ENCODE data around the gene STK11.
"Not testable (repeated sequence)": the region's sequence is repeated elsewhere in the genome, so short reads cannot be mapped to it uniquely, and the experiment has no call there.

Gene STK11

DNA sequence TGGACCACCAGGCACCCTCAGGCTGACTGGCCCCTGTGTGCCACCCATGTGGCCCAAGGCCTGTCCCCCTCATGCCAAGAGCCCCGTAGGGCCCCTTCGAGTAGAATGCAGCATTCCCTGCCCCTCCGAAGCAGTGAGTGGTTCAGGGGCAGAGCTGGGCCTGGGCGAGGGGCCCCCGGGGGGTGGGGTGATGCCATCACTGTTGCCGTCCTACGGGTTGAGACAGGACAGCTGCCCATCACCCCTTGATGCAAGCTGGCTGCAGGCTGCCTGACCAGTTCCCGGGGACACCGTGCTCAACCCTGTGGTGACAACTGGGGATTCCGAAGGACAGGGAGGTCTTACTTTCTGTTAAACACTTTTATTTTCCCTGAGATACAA, 36.2 kb upstream of the STK11 start:
- no peak for DNase-seq

DNA sequence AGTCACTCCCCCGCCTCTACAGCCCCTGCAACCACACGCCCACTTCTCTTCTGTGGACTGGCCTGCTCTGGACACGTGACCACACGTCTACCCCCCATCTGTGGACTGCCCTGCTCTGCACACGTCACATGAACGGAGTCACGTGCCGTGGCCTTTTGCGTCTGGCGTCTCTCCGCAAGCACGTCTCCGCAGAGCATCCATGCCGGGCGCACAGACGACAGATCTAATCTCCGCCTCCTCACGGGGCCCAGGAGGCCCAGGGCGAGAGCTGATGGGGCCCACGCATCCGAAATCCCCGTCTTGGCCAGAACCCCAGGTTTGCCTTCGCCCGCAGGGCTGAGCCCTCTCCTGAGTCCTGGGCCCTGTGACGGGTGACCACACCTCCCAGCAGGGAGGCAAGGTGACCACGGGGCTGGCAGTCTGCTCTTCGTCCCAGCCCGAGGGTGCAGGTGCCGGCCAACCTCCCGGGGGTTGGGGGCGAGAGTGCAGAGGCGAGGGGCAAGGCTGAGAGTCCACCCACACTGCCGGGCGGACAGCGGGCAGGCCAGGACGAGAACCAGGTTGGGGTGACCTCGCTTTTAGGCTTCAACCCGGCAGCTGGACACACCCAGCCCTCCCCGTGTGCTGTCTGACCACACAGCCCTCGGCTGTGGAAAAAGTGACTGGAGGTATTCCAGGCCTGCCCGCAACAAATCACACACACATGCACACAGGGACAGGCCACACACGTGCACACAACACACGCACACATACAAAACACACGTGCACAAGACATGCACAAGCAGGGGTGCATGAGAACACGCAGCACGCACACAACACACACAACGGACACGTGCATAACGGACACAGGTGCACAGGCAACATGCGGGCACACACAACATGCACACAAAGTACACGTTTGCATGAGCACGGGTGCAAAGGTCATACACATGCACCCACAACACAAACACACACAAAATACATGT, 35.4 kb upstream of the STK11 start:
- DNase-seq = no peak

DNA sequence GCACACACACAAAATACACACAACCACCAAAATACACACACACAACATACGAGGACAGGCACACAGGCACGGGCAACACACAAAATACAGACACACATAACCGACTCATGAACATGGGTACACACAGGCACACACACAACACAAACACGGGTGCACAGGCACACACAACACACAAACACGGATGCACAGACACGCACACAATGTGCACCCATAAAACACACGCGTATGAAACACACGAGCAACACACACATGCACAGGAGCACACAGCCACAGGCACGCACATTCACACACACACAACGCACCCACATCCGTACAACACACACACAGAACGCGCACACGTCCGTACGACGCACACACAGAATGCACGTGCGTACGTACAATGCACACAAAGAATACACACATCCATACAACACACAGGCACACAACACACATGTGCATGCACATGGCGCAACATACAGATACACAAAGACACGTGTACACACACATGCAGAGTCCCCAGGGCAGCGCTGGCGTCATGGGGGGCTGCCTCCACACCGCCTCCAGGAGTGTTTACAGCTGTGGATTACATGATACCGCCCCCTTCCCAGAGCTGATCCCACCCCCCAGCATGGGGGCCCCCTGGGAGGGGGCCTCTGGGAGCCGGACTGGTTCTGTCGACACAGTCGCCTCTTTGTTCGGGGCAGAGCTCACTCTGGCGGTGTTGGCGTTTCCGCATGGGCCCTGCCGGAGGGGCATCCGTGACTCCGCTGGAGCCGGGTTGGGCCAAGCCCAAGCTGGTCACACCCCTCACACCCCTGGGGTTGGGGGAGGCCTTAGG, 34.4 kb upstream of the STK11 start:
- no peak for DNase-seq

DNA sequence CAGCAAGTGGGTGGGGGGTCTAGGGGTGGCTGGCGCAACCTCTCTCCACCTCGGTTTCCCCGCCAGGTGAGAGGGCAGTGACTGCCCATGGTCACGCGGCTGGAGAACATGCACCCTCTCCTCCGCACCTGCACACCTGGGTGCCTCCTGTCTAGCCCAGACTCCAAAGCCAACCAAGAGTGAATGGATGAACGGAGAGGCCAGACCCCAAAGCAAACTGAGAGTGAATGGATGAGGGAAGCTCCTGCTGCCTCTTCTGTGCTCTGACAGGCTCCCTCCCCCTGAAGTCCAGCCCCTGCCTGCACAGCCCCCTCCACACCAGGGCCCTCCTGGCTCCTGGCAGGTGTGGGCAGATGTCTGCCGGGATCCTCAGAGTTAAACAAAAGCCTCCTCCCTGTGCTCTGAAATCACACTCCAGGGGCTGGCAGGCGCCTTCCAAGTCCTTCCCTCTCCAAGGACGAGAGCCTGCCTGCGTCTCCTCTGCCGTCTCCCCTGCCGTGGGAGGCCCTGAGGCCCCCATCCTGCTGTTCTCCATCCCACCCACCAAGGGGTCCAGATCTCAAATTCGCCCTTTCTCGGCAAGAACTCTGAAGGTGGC, 33.7 kb upstream of the STK11 start:
- DNase-seq = no peak

DNA sequence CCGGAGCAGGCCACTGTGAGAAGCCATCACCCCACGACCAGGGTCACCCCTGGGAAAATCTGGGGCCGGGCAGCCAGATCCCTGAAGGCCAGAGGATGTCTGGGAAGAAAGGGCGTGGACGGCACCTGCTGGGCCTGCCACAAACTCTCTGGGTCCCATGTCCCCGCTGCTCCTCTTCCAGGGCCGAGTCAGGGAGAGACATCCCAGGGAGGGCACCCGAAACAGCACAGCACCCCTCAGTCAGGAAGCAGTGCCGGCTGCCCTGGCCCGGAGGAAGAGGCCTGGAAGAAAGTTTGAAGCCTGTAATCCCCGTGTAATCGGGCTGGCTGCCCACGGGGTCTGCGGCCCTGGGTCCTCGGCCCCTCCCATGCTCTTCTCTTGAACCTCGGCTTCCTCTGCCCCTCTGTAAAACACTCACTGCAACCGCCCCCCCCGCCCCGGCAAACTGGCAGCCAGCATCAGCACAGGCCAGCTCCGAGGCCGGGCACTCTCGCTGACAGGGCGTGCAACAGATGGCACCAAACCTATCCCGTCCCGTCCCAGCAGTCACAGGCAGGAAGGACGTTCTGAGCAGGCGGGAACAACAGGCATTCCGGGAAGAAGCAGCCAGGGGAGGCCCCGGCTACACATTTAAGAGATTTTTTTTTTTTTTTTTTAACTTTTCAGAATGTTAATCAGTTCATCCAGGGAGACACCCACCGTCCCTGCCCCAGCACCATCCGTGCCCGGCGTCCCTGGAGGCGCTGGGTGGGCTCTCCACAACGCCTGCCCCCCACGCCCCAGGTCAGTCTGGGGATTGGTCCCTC, 33.0 kb upstream of the STK11 start:
- DNase-seq = no peak

DNA sequence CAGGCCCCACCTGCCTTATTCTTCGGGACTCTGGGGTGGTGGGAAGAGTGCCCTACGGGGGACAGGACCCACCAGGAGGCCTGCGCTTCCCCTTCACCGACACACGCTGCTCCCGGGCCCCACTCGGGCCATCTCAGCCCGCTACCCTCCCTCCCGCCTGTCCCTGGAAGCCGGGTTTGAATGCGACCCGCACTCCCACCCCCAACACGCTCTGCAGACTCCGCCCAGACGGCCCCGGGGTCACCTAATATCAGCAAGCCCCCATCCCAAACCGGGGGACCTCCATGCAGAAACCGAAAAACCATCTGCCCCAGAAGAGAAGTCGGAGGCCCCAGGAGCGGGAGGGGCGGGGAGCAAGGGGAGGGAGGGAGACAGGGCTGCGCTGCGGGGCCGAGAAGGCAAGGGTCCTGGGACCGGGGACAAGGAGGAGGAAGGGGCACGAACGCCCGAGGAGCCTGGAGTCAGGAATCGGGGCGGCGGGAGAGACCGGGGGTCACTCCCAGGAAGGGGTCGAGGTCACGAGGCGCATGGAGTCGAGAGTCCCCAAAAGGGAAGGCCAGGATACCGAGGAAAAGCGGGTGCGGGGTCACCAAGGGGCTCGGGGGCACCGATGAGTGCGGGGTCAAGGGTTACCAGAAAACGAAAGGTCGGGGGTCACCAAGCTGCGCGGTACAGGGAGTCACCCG, 32.3 kb upstream of the STK11 start:
- no peak for DNase-seq

DNA sequence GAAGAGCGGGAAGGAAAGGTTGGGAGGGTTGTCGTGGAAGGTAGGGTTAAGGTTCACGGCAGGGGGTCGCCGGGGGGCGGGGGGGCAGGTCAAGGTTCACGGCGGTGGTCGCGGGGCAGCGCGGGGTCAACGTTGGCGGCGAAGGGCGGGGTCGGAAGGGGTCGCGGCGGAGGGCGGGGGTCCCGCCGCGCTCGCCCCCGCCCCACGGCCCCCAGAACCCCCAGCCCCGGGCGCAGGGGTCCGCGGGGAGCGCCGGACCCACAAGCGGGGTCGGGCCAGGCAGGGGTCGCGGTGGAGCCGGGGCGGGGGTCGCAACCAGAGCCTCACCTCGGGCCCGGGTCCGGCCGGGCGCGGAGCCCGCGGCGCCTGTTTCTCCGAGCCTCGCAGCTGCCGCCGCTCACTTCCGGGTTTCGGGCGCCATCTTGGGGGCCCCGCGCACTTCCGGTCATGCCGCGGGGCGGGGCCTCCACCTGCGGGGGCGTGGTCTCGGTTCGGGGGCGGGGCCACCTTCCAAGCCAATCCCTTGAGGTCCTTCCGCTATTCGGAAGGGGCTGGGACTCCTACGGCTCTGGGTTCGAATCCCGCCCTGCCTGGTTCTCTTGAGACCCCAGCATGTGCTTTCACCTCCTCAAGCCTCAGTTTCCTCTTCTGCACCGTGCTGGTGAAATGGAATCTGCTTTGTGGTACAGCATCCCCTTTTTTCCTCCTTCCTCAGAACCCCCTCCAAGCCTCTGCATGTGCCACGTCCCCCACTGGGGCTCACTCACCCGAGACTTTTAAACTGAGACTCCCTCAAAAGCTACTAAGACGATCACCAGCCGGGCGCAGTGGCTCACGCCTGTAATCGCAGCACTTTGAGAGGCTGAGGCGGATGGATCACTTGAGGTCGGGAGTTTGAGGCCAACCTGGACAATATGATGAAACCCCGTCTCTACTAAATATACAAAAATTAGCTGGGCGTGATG, 31.5 kb upstream of the STK11 start, which contains the start of gene SBNO2:
TSS of gene SBNO2 (minus strand) at position 424 of the 965 bp plus-strand sequence. CDS start 19,992 bp downstream, outside the sequence.
- DNase-seq = peak; percentile 91

DNA sequence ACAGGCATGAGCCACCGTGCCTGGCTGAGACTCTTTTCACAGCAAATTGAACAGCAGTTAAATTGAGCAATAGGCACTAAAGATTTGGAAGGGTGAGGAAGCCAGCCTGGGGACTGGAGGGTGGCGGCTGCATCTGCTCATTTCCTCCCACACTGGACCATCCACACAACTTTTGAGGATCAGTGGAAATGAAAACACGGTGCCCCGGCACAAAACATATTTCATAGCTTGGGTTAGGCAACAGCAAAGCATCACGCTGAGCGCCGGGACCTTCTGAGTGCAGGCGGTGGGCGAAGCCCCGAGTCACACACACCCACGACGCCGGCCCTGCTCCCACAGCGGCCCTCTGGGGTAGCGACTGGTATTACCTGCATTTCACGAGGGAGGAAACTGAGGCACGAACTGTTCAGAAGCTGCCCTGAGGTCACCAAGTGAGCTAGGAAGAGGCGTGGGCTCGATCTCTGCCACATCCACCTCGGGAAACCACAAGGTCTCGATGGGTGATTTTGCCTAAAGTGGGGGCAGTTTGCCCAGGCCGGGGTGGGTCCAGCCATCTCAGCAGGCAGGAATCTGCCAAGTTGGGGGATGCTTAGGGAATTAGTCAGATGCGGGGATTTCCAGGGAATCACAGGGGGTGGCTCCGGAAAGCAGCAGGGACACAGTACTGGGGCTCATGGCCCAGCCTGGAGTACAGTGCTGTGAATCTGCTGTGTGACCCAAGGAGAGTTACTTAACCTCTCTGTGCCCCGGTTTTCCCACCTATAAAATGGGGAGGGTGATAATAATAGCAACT, 28.1 kb upstream of the STK11 start:
- no peak for DNase-seq

DNA sequence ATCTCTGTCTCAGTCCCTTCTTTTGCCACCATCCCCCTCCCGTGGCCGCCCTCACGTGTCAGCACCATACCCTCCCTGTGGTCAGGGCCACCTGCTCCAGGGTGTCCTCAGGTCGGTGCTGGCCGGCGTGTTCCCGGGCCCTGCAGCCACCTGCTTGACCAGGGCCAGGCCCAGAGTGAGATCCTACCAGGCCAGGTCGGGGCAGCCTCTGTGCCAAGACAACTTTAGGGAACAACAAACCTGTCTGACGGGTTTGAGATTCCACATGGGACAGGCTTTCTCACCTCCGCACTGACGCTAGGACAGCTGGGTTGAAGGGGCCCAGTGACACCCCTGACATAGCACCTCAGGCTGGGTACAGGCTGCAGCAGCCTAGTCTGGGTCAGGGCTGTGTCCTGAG, 24.0 kb upstream of the STK11 start:
- no peak for DNase-seq

DNA sequence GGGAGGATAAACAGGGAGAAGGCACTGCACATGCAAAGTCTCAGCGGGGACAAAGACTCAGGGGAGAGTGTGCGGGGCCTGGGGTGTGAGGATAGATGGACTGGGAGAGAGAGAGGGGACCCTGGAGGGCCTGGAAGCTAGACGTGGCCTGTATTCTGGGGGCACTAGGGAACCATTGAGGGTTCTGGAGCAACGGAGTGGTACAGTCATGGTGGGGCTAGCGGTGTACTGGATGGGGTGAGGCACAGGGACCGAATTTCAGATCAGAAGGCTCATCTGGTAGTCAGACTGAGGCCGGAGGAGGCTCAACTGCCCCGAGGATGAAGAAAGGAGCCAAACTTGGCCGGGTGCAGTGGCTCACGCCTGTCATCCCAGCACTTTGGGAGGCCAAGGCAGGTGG, 23.5 kb upstream of the STK11 start:
- no peak for DNase-seq

DNA sequence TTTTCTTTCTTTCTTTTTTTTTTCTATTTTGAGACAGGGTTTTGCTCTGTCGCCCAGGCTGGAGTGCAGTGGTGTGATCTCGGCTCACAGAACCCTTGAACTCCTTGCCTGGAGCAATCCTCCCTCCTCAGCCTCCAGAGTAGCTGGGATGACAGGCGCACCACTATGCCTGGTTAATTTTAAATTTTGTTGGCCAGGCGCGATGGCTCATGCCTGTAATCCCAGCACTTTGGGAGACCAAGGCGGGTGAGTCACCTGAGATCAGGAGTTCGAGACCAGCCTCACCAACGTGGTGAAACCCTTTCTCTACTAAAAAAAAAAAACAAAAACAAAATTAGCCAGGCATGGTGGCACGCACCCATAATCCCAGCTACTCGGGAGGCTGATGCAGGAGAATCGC, 22.9 kb upstream of the STK11 start:
- DNase-seq = no peak

DNA sequence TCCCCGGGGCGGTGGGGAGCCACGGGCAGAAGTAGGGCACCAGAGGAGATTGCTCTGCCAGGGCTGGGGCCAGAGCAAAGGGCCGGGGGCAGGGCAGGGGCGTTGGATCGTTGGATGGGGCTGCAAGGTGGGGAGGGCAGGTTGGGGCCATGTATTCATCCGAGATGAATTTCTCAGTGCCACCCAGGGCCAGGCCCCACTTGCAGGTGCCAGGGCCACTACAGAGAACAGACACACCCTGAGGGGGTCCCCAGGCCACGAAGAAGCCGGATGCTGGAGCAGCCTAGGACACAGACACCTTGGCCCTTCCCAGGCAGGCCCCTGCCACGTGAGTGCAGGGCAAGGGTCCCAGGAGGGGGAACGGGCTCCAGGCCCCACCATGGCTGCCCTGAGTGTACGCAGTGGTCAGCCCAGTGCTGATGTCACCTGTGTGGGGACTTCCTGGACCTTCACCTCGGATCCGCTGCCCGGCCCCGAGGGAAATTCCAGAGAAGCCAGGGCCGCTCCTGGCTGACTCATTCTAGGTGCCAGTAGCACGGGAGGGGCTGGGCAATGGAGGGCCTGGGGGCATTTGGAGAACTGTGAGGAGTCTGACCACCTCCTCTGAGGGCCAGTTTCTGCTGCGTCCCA, 21.9 kb upstream of the STK11 start:
- no peak for DNase-seq

DNA sequence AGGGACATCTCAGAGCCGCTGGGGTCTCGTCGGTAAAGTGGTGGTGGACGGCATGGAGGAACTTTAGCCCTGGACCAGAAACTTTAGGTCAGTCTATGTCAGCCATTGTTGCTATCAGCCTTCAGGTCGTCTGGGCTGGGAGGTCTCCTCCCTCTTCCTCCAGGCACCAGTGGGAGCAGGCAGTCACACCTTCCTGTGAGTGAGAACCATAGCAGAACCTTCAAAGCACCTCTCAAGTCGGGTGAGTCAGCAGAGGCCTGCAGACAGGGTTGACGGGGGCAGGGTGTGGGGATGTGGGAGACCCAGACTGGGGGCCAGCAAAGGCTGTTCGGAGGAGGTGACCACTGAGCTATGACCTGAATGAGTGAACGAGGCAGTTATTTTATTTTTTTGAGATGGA, 16.2 kb upstream of the STK11 start:
- no peak for DNase-seq

DNA sequence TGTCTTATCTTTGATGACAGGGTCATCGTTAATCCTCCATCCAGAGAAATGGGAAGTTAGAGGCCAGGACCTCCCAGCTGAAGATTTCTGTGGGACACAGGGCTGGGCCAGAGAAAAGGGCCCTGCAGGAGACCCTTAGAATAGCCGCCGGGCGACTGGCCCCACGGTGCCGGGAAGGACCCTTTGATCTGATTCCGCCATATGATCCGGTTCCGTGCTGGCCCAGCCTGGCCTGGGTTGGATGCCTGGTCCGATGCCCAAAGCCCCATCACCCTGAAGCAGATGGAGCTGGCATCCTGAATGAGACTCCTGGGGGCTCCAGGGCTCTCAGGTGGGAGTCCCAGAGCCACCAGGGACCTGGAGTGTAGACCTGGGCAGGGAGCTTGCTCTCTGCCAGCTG, 6.0 kb upstream of the STK11 start:
- DNase-seq = no peak

DNA sequence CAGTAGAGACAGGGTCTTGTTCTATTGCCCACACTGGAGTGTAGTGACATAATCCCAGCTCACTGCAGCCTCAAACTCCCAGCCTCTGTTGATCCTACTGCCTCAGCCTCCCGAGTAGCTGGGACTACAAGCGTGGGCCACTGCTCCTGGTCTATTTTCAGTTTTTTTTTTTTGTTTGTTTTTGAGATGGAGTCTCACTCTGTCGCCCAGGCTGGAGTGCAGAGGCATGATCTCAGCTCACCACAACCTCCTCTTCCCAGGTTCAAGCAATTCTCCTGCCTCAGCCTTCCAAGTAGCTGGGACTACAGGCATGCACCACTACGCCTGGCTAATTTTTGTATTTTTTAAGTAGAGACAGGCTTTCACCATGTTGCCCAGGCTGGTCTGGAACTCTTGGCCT, 5.0 kb upstream of the STK11 start:
- DNase-seq = not testable (repeated sequence)

DNA sequence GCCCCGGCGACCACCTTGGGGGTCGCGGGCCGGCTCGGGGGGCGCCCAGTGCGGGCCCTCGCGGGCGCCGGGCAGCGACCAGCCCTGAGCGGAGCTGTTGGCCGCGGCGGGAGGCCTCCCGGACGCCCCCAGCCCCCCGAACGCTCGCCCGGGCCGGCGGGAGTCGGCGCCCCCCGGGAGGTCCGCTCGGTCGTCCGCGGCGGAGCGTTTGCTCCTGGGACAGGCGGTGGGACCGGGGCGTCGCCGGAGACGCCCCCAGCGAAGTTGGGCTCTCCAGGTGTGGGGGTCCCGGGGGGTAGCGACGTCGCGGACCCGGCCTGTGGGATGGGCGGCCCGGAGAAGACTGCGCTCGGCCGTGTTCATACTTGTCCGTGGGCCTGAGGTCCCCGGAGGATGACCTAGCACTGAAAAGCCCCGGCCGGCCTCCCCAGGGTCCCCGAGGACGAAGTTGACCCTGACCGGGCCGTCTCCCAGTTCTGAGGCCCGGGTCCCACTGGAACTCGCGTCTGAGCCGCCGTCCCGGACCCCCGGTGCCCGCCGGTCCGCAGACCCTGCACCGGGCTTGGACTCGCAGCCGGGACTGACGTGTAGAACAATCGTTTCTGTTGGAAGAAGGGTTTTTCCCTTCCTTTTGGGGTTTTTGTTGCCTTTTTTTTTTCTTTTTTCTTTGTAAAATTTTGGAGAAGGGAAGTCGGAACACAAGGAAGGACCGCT, 729 bp downstream of the STK11 start:
- no peak for DNase-seq

DNA sequence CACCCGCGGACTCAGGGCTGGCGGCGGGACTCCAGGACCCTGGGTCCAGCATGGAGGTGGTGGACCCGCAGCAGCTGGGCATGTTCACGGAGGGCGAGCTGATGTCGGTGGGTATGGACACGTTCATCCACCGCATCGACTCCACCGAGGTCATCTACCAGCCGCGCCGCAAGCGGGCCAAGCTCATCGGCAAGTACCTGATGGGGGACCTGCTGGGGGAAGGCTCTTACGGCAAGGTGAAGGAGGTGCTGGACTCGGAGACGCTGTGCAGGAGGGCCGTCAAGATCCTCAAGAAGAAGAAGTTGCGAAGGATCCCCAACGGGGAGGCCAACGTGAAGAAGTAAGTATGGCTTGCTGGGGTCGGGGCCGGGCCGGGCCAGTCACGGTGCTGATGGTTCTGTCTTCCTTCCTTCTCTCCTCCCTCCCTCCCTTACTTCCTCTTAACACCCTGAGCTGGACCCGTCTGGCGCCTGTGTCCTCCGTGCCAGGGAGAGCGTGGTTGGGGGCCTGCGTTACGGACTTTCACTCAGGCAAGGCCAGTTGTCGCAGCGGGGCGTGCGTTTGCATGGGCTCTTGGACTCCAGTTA, 1.4 kb downstream of the STK11 start:
- peak; percentile 36 for DNase-seq

DNA sequence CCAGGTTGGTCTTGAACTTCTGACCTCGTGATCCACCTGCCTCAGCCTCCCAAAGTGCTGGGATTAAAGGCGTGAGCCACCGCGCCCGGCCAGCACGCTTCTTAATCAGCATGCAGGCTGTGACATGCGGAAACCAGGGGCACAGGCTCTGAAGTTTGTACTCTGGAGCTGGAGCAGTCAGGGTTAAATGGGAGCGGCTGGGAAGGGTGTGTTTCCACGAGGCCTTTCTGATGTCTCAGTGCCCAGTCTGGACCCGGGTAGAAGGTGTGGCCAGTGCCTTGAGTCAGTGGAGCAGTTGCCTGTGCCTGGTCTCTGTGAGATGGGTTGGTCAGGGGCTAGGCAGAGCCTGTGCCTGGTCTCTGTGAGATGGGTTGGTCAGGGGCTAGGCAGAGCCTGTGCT, 3.3 kb downstream of the STK11 start:
- not testable (repeated sequence) for DNase-seq

DNA sequence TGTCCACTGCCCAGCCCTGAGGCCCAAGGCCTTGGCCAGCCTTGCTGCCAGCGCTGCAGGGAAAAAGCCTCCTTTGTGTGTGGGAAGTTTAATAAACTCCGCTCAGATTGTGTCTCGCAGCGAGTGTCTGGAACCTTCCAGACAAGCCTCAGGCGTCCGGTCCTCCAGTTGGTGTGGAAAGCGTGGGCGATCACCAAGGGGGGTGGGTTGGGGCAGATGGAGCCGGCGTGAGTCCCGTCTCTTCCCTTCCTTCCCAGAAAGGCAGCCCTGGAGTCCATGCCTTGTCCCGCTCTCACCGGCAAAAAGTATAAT, 4.6 kb downstream of the STK11 start:
- DNase-seq = no peak
